ENCODE measurements around the gene OGFR. TPM values are rescaled to one million over a fixed set of nuclear protein-coding genes. Genes with fewer than 3 reads are reported as not detected.

The OGFR gene
- total RNA-seq, 1 donor from 2014 or later, result 56.5 TPM

- no peak for TF ChIP-seq CTCF (IDR thresholded peaks at IDR 0.05; ENCODE audit: unreplicated experiment)
- peak overlapping the region; percentile 99 for H3K27ac Mint-ChIP-seq
- H3K36me3 Mint-ChIP-seq, result no peaks in the 10 kb centered on the region
- H3K27me3 Mint-ChIP-seq (ENCODE audit: low read depth), result no peaks in the 10 kb centered on the region
- H3K9me3 Mint-ChIP-seq, result no peaks in the 10 kb centered on the region
- no peak overlapping the region for H3K4me3 Mint-ChIP-seq
- H3K4me1 Mint-ChIP-seq, result peaks cover 58% of the 10 kb centered on the region
- DNase-seq (ENCODE audit: low spot score in 2 of 2, unreplicated experiment in 2 of 2), result no peak
Measured at GRCh38 chr20:62766071-62766450, 38.6 kb upstream of the OGFR start.

GRCh38 chr20:62766716-62767115 lies 37.9 kb upstream of the OGFR start:
- H3K4me1 Mint-ChIP-seq, result peaks cover 51% of the 10 kb centered on the region
- H3K27ac Mint-ChIP-seq, result peak overlapping the region; percentile 99
- H3K9me3 Mint-ChIP-seq, result no peaks in the 10 kb centered on the region
- no peaks in the 10 kb centered on the region for H3K36me3 Mint-ChIP-seq
- no peak for TF ChIP-seq CTCF (IDR thresholded peaks at IDR 0.05; ENCODE audit: unreplicated experiment)
- H3K4me3 Mint-ChIP-seq, result peak overlapping the region; percentile 52
- peak in 1 of 2 experiments; percentile 65 for DNase-seq (ENCODE audit: low spot score in 2 of 2, unreplicated experiment in 2 of 2)
- H3K27me3 Mint-ChIP-seq (ENCODE audit: low read depth), result no peaks in the 10 kb centered on the region

- Mint-ChIP-seq H3K27me3 (ENCODE audit: low read depth) (no peaks in the 10 kb centered on the region), H3K27ac (peak overlapping the region; percentile 99), H3K4me1 (peaks cover 58% of the 10 kb centered on the region), H3K36me3 (no peaks in the 10 kb centered on the region), H3K9me3 (no peaks in the 10 kb centered on the region), H3K4me3 (peak overlapping the region; percentile 38)
- no peak for TF ChIP-seq CTCF (IDR thresholded peaks at IDR 0.05; ENCODE audit: unreplicated experiment)
- DNase-seq (ENCODE audit: low spot score in 2 of 2, unreplicated experiment in 2 of 2), result no peak
Measured at GRCh38 chr20:62768234-62768546, 36.4 kb upstream of the OGFR start.

- no peaks in the 10 kb centered on the region for H3K9me3 Mint-ChIP-seq
- peak overlapping the region; percentile 38 for H3K4me3 Mint-ChIP-seq
- H3K27me3 Mint-ChIP-seq (ENCODE audit: low read depth), result no peaks in the 10 kb centered on the region
- peak overlapping the region; percentile 99 for H3K27ac Mint-ChIP-seq
- H3K36me3 Mint-ChIP-seq, result no peaks in the 10 kb centered on the region
- no peak for TF ChIP-seq CTCF (IDR thresholded peaks at IDR 0.05; ENCODE audit: unreplicated experiment)
- H3K4me1 Mint-ChIP-seq, result peaks cover 63% of the 10 kb centered on the region
- peak; percentile 54 to 75 for DNase-seq (ENCODE audit: low spot score in 2 of 2, unreplicated experiment in 2 of 2)
Measured at GRCh38 chr20:62768551-62769287, 35.9 kb upstream of the OGFR start.

GRCh38 chr20:62769346-62770071 lies 35.1 kb upstream of the OGFR start:
- no peak for DNase-seq (ENCODE audit: low spot score in 2 of 2, unreplicated experiment in 2 of 2)
- Mint-ChIP-seq H3K4me3 (no peak overlapping the region), H3K27me3 (ENCODE audit: low read depth) (no peaks in the 10 kb centered on the region), H3K36me3 (no peaks in the 10 kb centered on the region), H3K9me3 (no peaks in the 10 kb centered on the region), H3K4me1 (peaks cover 69% of the 10 kb centered on the region), H3K27ac (peak overlapping the region; percentile 99)
- TF ChIP-seq CTCF (IDR thresholded peaks at IDR 0.05; ENCODE audit: unreplicated experiment), result no peak
